ENCODE data around the gene GAK.
"Not testable (repeated sequence)": the region's sequence is repeated elsewhere in the genome, so short reads cannot be mapped to it uniquely, and the experiment has no call there.

The GAK gene

GRCh38 chr4:925171-925570, 6.9 kb downstream of the GAK start:
- no peak for DNase-seq

- no peak for DNase-seq
Observed at GRCh38 chr4:924107-925096, 7.7 kb downstream of the GAK start.

GRCh38 chr4:921830-922331, 10.2 kb downstream of the GAK start:
- no peak for DNase-seq

GRCh38 chr4:919004-919680, 13.0 kb downstream of the GAK start:
- not testable (repeated sequence) for DNase-seq

- DNase-seq, result not testable (repeated sequence)
Observed at GRCh38 chr4:918591-918990, 13.5 kb downstream of the GAK start.

- no peak for DNase-seq
Observed at GRCh38 chr4:917992-918391, 14.1 kb downstream of the GAK start.

GRCh38 chr4:917466-917865, 14.7 kb downstream of the GAK start:
- DNase-seq, result no peak

GRCh38 chr4:915595-915994, 16.5 kb downstream of the GAK start:
- DNase-seq, result no peak

GRCh38 chr4:915041-915474, 17.1 kb downstream of the GAK start:
- no peak for DNase-seq

- DNase-seq, result no peak
Observed at GRCh38 chr4:914531-914930, 17.6 kb downstream of the GAK start.

- DNase-seq, result no peak
Observed at GRCh38 chr4:913280-913618, 18.9 kb downstream of the GAK start.

- DNase-seq, result no peak
Observed at GRCh38 chr4:912548-913279, 19.4 kb downstream of the GAK start.

- DNase-seq, result no peak
Observed at GRCh38 chr4:911871-912490, 20.1 kb downstream of the GAK start.

- no peak for DNase-seq
Observed at GRCh38 chr4:911221-911751, 20.8 kb downstream of the GAK start.

GRCh38 chr4:910366-911091, 21.6 kb downstream of the GAK start:
- no peak for DNase-seq

- no peak for DNase-seq
Observed at GRCh38 chr4:909821-910220, 22.3 kb downstream of the GAK start.

- no peak for DNase-seq
Observed at GRCh38 chr4:909131-909571, 23.0 kb downstream of the GAK start.

GRCh38 chr4:907691-908425, 24.3 kb downstream of the GAK start:
- no peak for DNase-seq

- DNase-seq, result no peak
Observed at GRCh38 chr4:907103-907400, 25.1 kb downstream of the GAK start.

- DNase-seq, result no peak
Observed at GRCh38 chr4:906339-907102, 25.6 kb downstream of the GAK start.
